Astrocyte (in vitro differentiated cells and primary cell): Measurements from ENCODE around the gene DSG2.

Experiments
- EZH2 ChIP-seq: IDR thresholded peaks from 2 replicates; pipeline ENCODE4 v1.6.1; 2012; ENCODE audit warnings: mild to moderate bottlenecking, low read length, inconsistent platforms; ENCODE audit not compliant: insufficient read depth
- TF ChIP-seq, protein P1 (sequence below): IDR thresholded peaks from 2 replicates; pipeline ENCODE4 v1.5.1; 2011; ENCODE audit warnings: low read depth, mild to moderate bottlenecking, inconsistent platforms, low read length, moderate library complexity; ENCODE audit not compliant: insufficient read depth

DNA sequence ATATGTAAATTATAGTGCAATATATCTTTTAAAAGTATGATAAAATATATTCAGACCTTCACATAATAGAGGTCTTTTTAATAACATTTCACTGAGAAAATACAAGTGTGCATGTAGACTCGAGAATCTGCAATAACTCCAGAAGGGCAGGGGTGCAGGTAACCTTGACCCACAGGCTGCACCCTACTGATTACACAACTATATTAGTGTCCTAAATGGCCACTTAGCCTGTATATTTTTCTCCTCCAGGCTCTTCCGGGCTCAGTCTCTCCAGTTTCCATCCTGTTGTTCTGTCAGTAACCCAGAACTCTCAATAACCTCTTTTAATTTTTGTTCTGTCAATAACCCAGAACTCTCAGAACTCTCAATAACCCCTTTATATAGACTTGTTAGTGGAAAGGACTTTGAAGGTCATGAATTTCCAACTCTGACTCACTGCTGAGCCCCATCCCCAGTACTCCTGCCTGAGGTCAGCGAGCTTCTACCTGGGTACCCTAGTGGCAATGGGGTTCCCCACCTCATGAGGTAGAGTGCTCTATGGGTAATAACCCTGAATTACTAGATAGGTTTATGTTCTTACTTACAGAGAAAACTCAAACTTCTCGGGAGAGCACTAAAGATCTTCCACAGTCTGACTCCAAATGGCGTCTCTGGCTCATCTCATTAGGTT lies 85.3 kb downstream of the DSG2 start:
- TF ChIP-seq, protein P1, sequence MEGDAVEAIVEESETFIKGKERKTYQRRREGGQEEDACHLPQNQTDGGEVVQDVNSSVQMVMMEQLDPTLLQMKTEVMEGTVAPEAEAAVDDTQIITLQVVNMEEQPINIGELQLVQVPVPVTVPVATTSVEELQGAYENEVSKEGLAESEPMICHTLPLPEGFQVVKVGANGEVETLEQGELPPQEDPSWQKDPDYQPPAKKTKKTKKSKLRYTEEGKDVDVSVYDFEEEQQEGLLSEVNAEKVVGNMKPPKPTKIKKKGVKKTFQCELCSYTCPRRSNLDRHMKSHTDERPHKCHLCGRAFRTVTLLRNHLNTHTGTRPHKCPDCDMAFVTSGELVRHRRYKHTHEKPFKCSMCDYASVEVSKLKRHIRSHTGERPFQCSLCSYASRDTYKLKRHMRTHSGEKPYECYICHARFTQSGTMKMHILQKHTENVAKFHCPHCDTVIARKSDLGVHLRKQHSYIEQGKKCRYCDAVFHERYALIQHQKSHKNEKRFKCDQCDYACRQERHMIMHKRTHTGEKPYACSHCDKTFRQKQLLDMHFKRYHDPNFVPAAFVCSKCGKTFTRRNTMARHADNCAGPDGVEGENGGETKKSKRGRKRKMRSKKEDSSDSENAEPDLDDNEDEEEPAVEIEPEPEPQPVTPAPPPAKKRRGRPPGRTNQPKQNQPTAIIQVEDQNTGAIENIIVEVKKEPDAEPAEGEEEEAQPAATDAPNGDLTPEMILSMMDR: no peak
- no peak for TF ChIP-seq EZH2
